GM15510 (cell line): ENCODE measurements around the gene KCNQ1OT1.

Experiments used
- POLR2A ChIP-seq: IDR thresholded peaks from 3 replicates; pipeline ENCODE4 v1.6.1; 2011; ENCODE audit warnings: borderline replicate concordance; ENCODE audit not compliant: insufficient read length; ENCODE audit errors: extremely low read depth

Gene KCNQ1OT1

DNA sequence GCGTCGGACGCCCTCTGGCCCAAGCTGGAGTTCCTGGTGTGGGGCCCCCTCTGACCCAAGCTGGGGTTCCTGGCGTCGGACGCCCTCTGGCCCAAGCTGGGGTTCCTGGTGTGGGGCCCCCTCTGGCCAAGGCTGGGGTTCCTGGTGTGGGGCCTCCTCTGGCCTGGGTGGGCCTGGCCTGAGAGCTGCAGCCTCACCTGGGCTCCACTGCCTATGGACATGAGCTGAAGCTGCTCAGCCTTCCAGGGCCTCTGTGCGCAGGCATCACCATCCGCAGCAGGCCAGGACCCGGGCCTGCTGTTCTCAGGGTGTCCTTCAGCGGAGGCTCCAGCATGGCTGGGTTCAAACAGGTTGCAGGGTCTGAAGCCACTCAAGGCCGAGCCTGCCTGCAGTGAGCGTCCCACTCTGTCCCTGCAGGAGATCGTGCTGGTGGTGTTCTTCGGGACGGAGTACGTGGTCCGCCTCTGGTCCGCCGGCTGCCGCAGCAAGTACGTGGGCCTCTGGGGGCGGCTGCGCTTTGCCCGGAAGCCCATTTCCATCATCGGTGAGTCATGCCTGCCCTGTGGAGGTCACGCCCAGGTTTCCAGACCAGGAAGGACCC lies 129.5 kb downstream of the KCNQ1OT1 start:
- TF ChIP-seq POLR2A: no peak

DNA sequence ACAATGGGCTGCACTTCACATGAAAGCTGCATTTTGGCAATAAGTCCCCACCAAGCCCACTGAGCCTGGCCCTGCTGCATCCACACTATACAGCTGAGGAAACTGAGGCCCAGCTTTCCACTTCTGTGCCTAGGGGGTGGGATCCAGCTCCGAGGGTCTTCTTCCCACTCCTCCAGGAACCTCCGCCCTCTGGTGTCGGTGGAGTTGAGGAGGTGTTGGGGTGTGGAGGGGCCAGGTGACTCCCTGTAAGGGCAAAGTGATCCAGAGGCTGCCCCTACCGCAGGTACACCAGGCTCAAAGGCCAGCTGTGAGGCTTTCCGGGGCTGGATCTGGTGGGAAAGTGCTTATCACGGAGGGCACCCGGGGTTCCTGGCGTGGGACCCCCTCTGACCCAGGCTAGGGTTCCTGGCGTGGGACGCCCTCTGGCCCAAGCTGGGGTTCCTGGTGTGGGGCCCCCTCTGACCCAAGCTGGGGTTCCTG lies 130.0 kb downstream of the KCNQ1OT1 start:
- TF ChIP-seq POLR2A: no peak

DNA sequence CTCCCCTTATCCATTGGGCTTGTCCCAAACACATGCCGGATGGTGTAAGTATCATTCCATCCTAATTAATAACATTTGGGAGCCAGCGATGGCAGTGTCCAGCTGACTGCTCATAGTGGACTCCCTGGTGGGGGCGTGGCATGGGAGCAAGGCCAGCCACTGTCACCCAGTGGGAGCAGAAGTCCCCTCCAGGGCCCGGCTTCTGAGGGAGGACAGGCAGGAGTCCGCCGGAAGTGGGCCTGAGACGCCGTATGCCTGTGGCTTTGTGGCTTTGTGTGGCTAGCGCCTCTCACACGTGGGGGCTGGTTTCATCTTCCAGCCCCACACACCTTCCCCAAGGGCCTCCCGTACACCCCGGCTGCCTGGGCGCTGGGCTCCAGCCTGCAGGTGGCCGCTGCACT lies 130.5 kb downstream of the KCNQ1OT1 start:
- TF ChIP-seq POLR2A: no peak

DNA sequence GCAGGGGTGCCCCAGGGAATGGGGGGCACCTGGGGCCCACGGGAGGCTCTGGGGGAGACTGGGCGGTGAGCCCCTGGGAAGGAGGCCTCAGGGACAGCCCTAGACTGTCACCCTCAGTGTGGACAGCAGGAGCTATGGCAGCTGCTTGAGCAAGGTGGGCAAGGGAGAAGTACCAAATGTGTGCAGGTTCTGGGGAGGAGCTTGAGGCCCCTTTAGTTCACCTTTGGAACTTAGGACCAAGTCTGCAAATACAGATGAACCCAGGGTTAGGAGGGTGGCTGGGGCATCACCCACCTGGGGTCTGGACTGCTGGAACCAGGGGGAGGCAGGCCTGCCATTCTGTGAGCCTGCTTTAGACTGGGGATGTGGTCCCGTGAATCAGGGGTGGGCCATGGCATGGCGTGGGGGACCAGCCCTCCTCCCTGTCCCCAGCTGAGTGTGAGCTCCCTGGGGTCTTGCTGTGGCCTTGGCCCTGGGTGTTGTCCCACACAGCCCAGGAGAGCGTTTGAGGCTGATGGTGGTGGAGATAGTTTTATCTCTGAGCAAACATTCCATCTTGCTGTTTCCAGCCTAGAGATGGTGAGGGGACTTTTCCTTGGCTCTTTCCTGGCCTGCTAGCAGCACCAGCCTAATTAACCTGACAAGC lies 132.6 kb downstream of the KCNQ1OT1 start:
- no peak for TF ChIP-seq POLR2A

DNA sequence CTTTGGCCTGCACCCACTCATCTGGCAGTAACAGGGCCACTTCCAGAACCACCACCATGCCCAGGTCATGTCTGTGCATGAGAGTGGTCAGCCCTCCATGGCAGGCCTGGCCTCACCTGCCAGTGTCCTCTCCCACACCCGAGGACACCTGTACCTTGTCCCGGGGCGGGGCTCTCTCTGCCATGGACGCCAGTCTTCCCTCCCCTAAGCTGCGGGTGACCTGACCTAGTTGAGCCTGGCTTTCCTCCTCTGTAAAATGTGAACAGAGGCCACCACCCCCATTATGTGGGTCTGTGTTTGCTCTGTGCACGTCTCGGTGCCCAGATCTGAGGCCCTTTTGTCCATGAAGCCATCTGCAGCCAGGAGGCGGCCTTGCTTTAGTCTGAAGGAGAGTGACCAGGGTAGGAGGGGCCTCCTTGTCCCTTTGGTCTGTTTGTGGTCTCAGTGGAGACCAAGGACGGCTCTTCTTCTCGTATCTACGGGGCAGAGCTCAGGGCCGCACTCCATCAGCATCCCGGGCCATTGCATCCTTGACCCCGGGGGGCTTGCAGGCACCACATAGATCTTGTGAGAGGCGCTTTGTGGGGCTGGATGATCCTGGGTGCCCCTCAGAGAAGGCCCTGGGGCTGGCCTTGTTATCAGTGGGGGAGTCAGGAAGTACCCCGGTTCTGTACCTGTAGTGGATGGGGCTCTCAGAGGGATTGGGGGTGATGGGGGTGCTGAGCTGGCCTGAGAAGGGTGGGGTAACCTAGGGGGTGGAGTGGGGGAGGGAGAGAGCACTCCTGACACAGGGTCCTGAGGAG lies 133.4 kb downstream of the KCNQ1OT1 start:
- no peak for TF ChIP-seq POLR2A

DNA sequence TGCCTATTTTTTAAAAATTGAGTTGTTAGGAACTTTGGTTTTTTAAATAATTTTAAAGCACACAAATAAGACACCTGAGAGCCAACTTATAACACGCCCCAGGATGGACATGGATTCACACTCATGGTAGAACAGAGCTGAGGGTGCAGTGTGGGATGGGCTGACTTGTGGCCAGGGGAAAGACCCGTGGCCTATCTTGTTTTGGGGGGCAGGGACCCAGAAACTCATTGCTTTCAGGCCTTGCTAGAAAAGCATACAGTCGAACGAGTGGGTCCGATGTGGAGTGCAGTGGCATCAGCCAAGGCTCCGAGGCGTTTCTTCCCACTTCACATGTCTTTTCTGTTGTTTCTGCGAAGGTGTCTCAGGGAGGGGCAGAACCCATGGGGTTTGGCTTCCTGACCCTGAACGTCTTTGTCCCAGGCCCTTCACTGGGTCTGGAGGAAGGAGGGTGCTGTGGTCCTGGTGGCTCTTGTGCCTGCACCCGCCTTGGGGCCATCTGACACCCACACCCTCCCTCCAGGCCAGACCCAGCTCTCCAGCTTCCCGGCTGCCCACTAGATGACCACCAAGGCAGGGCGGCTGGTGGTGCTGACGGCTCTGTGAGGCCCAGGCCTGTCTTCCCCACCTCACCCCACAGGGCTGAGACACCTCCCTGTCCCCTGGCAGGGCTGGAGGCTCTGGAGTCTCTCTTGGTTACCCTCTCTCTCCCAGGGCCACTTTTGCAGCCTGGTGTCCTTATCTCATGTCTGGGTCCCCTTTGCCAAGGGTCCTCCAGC lies 134.2 kb downstream of the KCNQ1OT1 start:
- no peak for TF ChIP-seq POLR2A

DNA sequence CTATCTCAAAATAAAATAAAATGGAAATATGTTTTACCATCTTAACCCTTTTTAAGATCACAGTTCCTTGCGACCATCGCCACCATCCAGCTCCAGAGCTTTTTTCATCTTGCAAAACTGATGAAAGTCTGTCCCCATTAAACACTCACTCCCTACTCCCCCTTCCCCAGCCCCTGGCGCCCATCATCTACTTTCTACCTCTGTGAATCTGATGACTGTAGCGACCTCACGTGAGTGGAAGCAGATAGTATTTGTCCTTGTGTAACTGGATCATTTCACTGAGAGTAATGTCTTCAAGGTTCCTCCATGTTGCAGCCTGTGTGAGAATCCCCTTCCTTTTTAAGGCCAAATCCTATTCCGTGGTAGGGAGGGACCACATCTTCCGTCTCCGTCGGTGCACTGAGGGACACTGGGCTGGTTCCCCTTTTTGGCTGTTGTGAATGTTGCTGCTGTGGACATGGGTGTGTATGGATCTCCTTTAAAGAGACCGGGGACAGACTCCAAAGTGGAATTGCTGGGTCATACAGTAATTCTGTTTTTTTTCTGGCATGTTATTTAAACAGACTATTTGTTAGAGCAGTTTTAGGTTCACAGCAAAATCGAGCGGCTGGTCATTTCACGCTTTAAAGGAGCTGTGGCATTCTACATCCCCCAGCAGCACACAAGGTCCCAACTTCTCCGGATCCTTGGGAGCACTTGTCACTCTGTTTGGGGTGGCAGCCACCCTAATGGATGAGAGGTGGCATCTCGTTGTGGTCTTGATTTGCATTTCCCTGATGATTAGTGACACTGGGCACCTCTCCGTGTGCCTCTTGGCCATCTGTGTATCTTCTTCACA lies 135.0 kb downstream of the KCNQ1OT1 start:
- TF ChIP-seq POLR2A: no peak

DNA sequence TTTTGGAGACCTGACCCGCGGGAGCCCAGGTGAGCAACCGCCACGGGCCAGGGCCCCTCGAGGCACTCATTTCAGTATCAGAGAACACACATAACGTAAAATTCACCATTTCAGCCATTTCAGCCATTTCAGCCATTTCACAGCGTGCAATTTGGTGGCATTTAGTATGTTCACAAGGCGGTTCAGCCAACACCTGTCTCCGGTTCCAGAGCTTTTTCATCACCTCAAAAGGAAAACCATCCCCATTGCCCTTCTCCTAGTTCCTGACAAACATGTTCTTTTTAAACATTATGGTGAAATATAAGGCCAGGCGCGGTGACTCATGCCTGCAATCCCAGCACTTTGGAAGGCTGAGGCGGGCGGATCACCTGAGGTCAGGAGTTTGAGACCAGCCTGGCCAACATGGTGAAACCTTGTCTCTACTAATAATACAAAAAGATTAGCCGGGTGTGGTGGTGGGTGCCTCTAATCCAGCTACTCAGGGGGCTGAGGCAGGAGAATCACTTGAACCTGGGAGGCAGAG lies 135.7 kb downstream of the KCNQ1OT1 start:
- no peak for TF ChIP-seq POLR2A

DNA sequence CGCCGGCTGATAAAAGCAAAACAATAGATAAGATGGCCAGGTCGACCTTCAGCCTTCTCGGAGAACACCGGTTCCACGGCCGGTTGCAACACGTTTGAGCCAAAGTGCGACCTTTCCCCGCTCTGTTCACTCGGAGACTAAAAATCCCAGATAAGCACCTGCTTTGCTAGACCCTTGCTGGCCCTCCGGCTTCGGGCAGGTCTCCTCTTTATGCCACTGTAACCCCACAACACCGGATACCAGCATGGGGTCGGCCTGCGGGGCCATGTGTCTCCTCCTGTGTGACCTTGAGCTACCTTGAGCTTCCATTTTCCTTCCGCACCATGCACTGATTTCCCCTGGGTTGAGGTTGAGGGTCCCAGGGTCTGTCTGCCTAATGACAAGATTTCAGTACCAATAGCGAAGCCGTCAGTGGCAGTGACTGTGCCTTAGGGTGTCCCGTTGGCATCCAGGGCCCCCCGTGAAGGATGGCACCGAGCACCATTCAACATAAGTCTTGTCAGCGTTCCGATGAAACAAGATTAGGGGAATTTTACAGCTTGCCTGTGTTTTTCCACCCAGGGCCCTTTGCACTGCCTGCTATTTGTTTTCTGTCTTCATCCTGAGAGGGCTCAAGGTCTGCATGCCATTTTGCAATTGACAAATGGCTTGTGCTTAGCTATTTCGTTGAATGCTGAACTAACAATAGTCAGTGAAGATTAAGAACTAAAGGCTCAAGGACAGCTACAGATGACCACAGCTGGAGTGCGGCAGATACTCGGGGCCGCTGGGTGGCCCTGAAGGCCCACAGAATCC lies 136.4 kb downstream of the KCNQ1OT1 start:
- no peak for TF ChIP-seq POLR2A

DNA sequence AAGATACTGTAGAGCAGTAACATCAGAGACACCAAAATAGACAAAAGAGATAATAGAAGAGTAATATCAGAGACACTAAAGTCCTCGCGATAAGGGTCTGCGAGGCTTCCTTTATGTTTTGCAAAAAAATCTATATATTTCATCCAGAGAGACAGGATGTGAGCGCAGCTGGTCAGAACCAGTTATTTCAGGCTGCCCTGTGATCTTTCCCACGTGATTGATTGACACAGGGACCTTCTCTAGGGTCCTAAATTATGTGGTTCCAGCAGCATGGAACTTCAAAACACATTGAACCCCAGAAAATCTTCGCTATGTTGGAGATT lies 136.9 kb downstream of the KCNQ1OT1 start:
- no peak for TF ChIP-seq POLR2A

DNA sequence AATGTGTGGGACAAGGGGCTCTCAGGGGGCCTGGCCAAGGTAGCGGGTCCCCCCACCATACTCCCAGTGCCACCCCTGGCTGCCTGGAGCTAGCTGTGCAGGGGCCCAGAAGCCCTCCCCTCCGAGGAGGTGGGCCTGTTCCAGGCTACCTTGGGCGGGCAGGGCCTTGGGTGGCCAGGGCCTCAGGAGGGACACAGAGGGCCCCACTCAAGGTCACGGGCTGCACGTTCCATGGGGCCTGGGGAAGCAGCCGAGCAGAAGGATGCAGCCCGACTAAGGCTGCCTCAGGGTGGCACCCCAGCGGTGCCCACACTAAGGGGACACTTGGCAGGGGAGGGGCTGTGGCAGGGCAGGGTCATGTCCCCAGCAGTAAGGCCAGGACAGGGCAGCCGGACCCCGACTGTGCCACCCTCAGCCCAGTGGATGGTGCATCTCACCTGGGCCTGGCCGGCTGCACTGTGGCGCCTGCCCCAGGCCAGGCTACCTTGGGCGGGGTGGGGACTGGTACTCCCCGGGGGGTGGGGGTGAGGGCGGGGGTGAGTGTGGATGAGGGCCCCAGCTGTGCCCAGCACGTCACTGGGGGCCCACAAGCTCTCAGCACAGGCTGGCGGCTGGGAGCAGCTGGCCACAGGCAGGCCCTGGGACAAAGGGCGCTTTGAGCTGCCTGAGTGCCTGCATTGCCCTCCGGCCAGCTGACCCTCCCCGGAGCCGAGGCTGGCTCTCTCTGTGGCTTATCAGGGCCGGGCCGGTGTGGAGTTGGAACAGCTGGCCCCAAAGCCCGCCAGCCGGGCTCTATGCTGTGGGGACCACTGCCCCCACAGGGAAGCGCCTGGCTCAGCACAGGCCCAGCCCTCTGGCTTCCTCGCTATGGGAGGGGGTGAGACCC lies 137.9 kb downstream of the KCNQ1OT1 start:
- TF ChIP-seq POLR2A: no peak
